ENCODE data around the gene CCR3.

CCR3 gene

GRCh38 chr3:46291046-46291445 lies 48.8 kb downstream of the CCR3 start:
- TF ChIP-seq CTCF (IDR thresholded peaks at IDR 0.05; ENCODE audit: low read depth, low read length) = no peak
- no peak overlapping the region for H3K4me3 ChIP-seq (ENCODE audit: low read depth, low read length)

- TF ChIP-seq CTCF (IDR thresholded peaks at IDR 0.05; ENCODE audit: low read depth, low read length) = no peak
- no peak overlapping the region for H3K4me3 ChIP-seq (ENCODE audit: low read depth, low read length)
Observed at GRCh38 chr3:46293035-46293724, 50.9 kb downstream of the CCR3 start.

GRCh38 chr3:46293991-46294833 lies 52.0 kb downstream of the CCR3 start:
- TF ChIP-seq CTCF (IDR thresholded peaks at IDR 0.05; ENCODE audit: low read depth, low read length) = no peak
- H3K4me3 ChIP-seq (ENCODE audit: low read depth, low read length) = no peak overlapping the region

- no peak for TF ChIP-seq CTCF (IDR thresholded peaks at IDR 0.05; ENCODE audit: low read depth, low read length)
- H3K4me3 ChIP-seq (ENCODE audit: low read depth, low read length) = no peak overlapping the region
Observed at GRCh38 chr3:46296826-46297225, 54.6 kb downstream of the CCR3 start.

GRCh38 chr3:46297658-46298423 lies 55.6 kb downstream of the CCR3 start:
- H3K4me3 ChIP-seq (ENCODE audit: low read depth, low read length) = no peak overlapping the region
- TF ChIP-seq CTCF (IDR thresholded peaks at IDR 0.05; ENCODE audit: low read depth, low read length) = no peak

- no peak for TF ChIP-seq CTCF (IDR thresholded peaks at IDR 0.05; ENCODE audit: low read depth, low read length)
- no peak overlapping the region for H3K4me3 ChIP-seq (ENCODE audit: low read depth, low read length)
Observed at GRCh38 chr3:46298871-46299607, 56.8 kb downstream of the CCR3 start.

Measured in WI38 (cell line).